NT2/D1 (cell line): ENCODE results near the gene SCAANT1.

Experiments
- SUZ12 ChIP-seq: IDR thresholded peaks from 2 replicates; pipeline ENCODE4 v1.6.1; 2011; ENCODE audit not compliant: insufficient read length, insufficient read depth; ENCODE audit errors: extremely low read depth
- YY1 ChIP-seq: IDR thresholded peaks from 2 replicates; pipeline ENCODE4 v1.6.1; 2011; ENCODE audit not compliant: insufficient read length, insufficient read depth
- ZNF274 ChIP-seq: IDR thresholded peaks from 2 replicates; pipeline ENCODE4 v1.6.1; 2011; ENCODE audit warnings: mild to moderate bottlenecking, low read depth, low read length

DNA sequence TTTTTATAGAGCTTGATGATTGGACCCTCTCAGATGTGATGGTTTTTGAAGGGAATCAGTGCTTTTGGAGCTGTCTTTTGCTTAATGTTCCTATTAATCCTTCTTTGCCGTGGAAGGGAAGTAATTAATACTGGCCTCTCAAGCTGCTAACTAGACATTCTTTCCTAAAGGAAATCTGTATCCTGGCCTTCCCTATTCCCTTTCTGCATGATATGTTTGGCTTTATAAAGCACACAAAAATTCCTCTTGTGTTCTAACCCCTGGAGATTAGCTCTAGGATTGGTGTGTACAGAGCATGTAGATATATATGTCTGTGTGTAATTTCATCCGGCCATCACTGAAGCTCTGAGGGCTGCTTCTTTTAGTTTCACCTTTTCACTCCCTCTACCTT lies 41.6 kb downstream of the SCAANT1 start:
- no peak for TF ChIP-seq YY1
- TF ChIP-seq ZNF274: no peak
- no peak for TF ChIP-seq SUZ12
